Osteoblast (primary cell): ENCODE measurements around the gene PC. TPM values are rescaled to one million over a fixed set of nuclear protein-coding genes. Genes with fewer than 3 reads are reported as not detected.
"Not testable (repeated sequence)": the region's sequence is repeated elsewhere in the genome, so short reads cannot be mapped to it uniquely, and the experiment has no call there.

Experiments
- DNase-seq: peaks from one replicate; pipeline ENCODE4 v3.0.0; 2011; ENCODE audit warnings: low spot score, mixed read lengths; ENCODE audit not compliant: insufficient read length; ENCODE audit errors: missing footprints
- H2AFZ ChIP-seq: 2 replicates; pipeline ENCODE4 v1.6.0; 2011; ENCODE audit warnings: mild to moderate bottlenecking, low read length
- H3K27ac ChIP-seq: 2 replicates; pipeline ENCODE4 v1.5.1; 2011; ENCODE audit warnings: mild to moderate bottlenecking, low read depth, low read length, moderate library complexity
- H3K27me3 ChIP-seq: 2 replicates; pipeline ENCODE4 v1.6.0; 2012; ENCODE audit warnings: mild to moderate bottlenecking, control low read depth, inconsistent platforms, low read length, moderate library complexity; ENCODE audit not compliant: insufficient read depth
- H3K36me3 ChIP-seq: 2 replicates; pipeline ENCODE4 v1.5.1; 2011; ENCODE audit warnings: mild to moderate bottlenecking, low read length, control low read depth, moderate library complexity; ENCODE audit not compliant: insufficient read depth
- H3K4me1 ChIP-seq: 2 replicates; pipeline ENCODE4 v1.5.1; 2011; ENCODE audit warnings: mild to moderate bottlenecking, low read length, control low read depth, moderate library complexity; ENCODE audit not compliant: insufficient read depth
- H3K4me2 ChIP-seq: 2 replicates; pipeline ENCODE4 v1.6.0; 2011; ENCODE audit warnings: mild to moderate bottlenecking, low read length; ENCODE audit not compliant: insufficient read depth
- H3K4me3 ChIP-seq: fragments of 200-600 bp; sonication (generic); 3 replicates; pipeline ENCODE4 v1.5.1; 2012; ENCODE audit warnings: mild to moderate bottlenecking, low read length, inconsistent platforms; ENCODE audit not compliant: insufficient read depth
- H3K79me2 ChIP-seq: 2 replicates; pipeline ENCODE4 v1.6.0; 2012; ENCODE audit warnings: mild to moderate bottlenecking, low read length, control low read depth, inconsistent platforms; ENCODE audit not compliant: insufficient read depth
- H3K9me3 ChIP-seq: 2 replicates; pipeline ENCODE4 v1.5.1; 2011; ENCODE audit warnings: low read depth, low read length, control low read depth
- H4K20me1 ChIP-seq: 2 replicates; pipeline ENCODE4 v1.6.0; 2012; ENCODE audit warnings: mild to moderate bottlenecking, low read length, control low read depth; ENCODE audit not compliant: insufficient read depth
- CTCF ChIP-seq: IDR thresholded peaks from 2 replicates; pipeline ENCODE4 v1.5.1; 2011; ENCODE audit warnings: mild to moderate bottlenecking, low read depth, low read length, moderate library complexity; ENCODE audit errors: extremely low read depth
- total RNA-seq: library from RNA; depleted of rRNA; stranded (reverse); fragments of >200 nt; gene quantifications from 2 replicates; pipeline ENCODE4 v1.2.3, GENCODE V29; 2012

Gene PC
- total RNA-seq = 48.5 and 50.1 TPM in 2 replicates

- peak within 1 kb of the TSS; percentile 64 for H3K27ac ChIP-seq
Observed at GRCh38 chr11:66958232-66958955, at the start of gene PC. TSS of gene PC (minus strand) at chr11:66958383. CDS start at chr11:66872159, 86,224 bp downstream.

DNA sequence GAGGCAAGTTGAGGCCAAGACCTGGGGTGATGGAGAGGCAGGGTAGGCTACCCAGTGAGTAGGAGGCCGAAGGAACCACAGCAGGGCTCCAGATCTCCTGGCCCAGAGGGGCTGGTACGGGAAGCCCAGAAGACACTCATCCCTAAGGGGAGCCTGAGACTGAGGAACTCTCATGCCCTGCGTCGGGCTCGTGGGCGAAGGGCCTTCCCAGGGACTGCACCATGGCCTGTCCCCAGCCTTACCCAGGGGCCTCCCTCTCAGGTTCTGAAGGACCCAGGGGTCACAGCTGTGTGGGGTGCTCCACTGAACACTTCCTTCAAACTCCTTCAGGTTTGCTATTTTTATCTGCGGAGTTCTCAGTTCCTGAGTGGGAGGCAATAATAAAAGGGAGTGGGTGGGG, 48.9 kb upstream of the PC start:
- Histone ChIP-seq H3K27me3 (peaks cover 4% of the 10 kb centered on the region), H2AFZ (peak overlapping the region; percentile 89), H3K4me2 (no peak overlapping the region), H4K20me1 (no peaks in the 10 kb centered on the region), H3K27ac (no peak overlapping the region), H3K9me3 (no peaks in the 10 kb centered on the region), H3K36me3 (no peaks in the 10 kb centered on the region), H3K4me1 (no peaks in the 10 kb centered on the region), H3K79me2 (no peaks in the 10 kb centered on the region), H3K4me3 (no peak overlapping the region)
- DNase-seq = peak; percentile 55
- TF ChIP-seq CTCF = no peak

More at GRCh38 chr11:66958232-66958955, at the start of gene PC:
- H3K4me3 ChIP-seq = peak within 1 kb of the TSS; percentile 86
- peak within 1 kb of the TSS; percentile 86 for H3K4me2 ChIP-seq
- peaks cover 5% of the 10 kb centered on the region for H3K79me2 ChIP-seq
- peaks cover 3% of the 10 kb centered on the region for H3K36me3 ChIP-seq
- H3K27me3 ChIP-seq = no peaks in the 10 kb centered on the region
- H3K4me1 ChIP-seq = peaks cover 19% of the 10 kb centered on the region
- peak; percentile 100 for DNase-seq
- no peak for TF ChIP-seq CTCF
- no peaks in the 10 kb centered on the region for H4K20me1 ChIP-seq
- H3K9me3 ChIP-seq = no peaks in the 10 kb centered on the region
- peak within 1 kb of the TSS; percentile 85 for H2AFZ ChIP-seq

- Histone ChIP-seq H4K20me1 (no peaks in the 10 kb centered on the region), H3K36me3 (no peaks in the 10 kb centered on the region), H3K27ac (no peak overlapping the region), H3K4me1 (no peaks in the 10 kb centered on the region), H3K79me2 (no peaks in the 10 kb centered on the region), H3K27me3 (peaks cover 4% of the 10 kb centered on the region), H3K9me3 (no peaks in the 10 kb centered on the region), H2AFZ (peak overlapping the region; percentile 89), H3K4me2 (peak overlapping the region; percentile 33), H3K4me3 (peak overlapping the region; percentile 36)
- no peak for TF ChIP-seq CTCF
- peak; percentile 89 for DNase-seq
Observed at GRCh38 chr11:67006029-67006884, 48.1 kb upstream of the PC start.

DNA sequence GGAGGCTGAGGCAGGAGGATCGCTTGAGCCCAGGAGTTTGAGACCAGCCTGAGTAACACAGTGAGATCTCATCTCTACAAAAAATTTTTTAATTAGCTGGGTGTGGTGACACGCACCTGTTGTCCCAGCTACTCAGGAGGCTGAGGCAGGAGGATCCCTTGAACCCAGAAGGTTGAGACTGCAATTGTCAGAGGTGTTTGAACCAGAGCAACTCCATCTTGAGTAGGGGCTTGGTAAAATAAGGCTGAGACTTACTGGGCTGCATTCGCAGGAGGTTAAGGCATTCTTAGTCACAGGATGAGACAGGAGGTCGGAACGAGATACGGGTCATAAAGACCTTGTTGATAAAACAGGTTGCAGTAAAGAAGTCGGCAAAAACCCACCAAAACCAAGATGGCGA, 47.0 kb upstream of the PC start:
- H4K20me1 ChIP-seq = not testable (repeated sequence)

More for the DNA sequence above, 47.0 kb upstream of the PC start:
- not testable (repeated sequence) for H3K27me3 ChIP-seq, H3K9me3 ChIP-seq, H2AFZ ChIP-seq, H3K4me2 ChIP-seq, H3K36me3 ChIP-seq, H3K4me3 ChIP-seq, H3K79me2 ChIP-seq, H3K4me1 ChIP-seq, H3K27ac ChIP-seq, DNase-seq
